ENCODE data around the gene NAA38.

NAA38 gene

GRCh38 chr17:7852919-7853690, 4.3 kb downstream of the NAA38 start:
- DNase-seq (ENCODE audit: low read depth), result no peak

DNA sequence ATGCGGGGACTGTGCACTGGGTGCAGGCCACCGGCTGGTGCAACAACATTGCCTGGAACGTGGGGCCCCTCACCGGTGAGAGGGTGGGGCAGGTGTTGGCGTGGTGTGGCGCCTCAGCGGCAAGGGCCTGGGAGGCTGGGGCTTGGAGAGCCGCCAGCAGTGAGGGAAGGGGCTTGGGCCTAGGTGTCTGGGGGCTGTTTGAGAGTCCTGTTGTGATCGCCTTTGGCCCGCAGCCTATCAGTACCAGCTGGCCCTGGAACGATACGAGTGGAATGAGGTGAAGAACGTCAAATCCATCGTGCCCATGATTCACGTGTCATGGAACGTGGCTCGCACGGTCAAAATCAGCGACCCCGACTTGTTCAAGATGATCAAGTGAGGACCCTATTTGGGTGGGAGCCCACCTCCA, 5.1 kb downstream of the NAA38 start:
- DNase-seq (ENCODE audit: low read depth), result no peak

GRCh38 chr17:7851438-7852261, 5.7 kb downstream of the NAA38 start:
- DNase-seq (ENCODE audit: low read depth), result peak; percentile 90

- no peak for DNase-seq (ENCODE audit: low read depth)
These were observed 6.5 kb downstream of the NAA38 start for GRCh38 chr17:7850701-7851437.

- DNase-seq (ENCODE audit: low read depth), result no peak
These were observed 7.4 kb downstream of the NAA38 start for GRCh38 chr17:7849751-7850504.

DNA sequence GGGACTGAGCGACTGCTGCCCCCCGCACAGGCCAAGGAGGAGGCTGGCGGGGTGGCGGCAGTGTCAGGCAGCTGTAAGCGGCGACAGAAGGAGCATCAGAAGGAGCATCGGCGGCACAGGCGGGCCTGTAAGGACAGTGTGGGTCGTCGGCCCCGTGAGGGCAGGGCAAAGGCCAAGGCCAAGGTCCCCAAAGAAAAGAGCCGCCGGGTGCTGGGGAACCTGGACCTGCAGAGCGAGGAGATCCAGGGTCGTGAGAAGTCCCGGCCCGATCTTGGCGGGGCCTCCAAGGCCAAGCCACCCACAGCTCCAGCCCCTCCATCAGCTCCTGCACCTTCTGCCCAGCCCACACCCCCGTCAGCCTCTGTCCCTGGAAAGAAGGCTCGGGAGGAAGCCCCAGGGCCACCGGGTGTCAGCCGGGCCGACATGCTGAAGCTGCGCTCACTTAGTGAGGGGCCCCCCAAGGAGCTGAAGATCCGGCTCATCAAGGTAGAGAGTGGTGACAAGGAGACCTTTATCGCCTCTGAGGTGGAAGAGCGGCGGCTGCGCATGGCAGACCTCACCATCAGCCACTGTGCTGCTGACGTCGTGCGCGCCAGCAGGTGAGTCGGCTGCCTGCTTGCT, 8.1 kb downstream of the NAA38 start:
- no peak for DNase-seq (ENCODE audit: low read depth)

DNA sequence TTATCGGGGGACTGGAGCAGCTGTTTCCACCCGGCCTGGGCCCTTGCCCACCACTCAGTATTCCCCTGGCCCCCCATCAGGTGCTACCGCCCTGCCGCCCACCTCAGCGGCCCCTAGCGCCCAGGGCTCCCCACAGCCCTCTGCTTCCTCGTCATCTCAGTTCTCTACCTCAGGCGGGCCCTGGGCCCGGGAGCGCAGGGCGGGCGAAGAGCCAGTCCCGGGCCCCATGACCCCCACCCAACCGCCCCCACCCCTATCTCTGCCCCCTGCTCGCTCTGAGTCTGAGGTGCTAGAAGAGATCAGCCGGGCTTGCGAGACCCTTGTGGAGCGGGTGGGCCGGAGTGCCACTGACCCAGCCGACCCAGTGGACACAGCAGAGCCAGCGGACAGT, 8.6 kb downstream of the NAA38 start:
- DNase-seq (ENCODE audit: low read depth), result no peak

GRCh38 chr17:7848131-7848579, 9.2 kb downstream of the NAA38 start:
- DNase-seq (ENCODE audit: low read depth), result no peak

DNA sequence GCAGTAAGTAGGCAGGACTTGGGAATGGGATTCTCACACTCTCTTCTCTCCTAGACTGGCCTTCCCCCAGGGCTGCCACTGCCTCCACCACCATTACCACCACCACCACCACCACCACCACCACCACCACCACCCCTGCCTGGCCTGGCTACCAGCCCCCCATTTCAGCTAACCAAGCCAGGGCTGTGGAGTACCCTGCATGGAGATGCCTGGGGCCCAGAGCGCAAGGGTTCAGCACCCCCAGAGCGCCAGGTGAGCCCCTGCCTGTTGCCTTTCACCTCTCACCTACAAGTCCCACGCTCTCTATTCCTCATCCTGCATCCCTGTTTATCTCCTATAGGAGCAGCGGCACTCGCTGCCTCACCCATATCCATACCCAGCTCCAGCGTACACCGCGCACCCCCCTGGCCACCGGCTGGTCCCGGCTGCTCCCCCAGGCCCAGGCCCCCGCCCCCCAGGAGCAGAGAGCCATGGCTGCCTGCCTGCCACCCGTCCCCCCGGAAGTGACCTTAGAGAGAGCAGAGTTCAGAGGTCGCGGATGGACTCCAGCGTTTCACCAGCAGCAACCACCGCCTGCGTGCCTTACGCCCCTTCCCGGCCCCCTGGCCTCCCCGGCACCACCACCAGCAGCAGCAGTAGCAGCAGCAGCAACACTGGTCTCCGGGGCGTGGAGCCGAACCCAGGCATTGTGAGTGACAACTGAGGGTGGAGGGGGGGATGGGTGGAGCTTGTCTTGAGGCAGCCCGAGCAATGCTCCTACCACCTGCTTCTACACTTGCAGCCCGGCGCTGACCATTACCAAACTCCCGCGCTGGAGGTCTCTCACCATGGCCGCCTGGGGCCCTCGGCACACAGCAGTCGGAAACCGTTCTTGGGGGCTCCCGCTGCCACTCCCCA, 10.3 kb downstream of the NAA38 start:
- no peak for DNase-seq (ENCODE audit: low read depth)

DNA sequence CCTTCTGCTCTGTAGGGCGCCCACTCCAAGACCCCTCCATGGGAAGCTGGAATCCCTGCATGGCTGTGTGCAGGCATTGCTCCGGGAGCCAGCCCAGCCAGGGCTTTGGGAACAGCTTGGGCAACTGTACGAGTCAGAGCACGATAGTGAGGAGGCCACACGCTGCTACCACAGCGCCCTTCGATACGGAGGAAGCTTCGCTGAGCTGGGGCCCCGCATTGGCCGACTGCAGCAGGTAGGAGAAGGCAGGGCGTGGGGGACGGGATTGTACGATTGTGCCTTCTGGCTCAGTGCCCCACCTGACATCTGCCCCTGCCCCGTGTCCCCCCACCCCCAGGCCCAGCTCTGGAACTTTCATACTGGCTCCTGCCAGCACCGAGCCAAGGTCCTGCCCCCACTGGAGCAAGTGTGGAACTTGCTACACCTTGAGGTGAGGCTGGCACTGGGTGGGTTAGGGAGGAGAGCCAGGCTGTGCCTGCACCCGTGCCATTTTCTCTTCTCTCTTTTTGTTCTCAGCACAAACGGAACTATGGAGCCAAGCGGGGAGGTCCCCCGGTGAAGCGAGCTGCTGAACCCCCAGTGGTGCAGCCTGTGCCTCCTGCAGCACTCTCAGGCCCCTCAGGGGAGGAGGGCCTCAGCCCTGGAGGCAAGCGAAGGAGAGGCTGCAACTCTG, 11.2 kb downstream of the NAA38 start:
- DNase-seq (ENCODE audit: low read depth), result no peak

- no peak for DNase-seq (ENCODE audit: low read depth)
These were observed 11.8 kb downstream of the NAA38 start for GRCh38 chr17:7845359-7846062.

GRCh38 chr17:7844292-7845154, 12.8 kb downstream of the NAA38 start:
- DNase-seq (ENCODE audit: low read depth), result peak; percentile 77

DNA sequence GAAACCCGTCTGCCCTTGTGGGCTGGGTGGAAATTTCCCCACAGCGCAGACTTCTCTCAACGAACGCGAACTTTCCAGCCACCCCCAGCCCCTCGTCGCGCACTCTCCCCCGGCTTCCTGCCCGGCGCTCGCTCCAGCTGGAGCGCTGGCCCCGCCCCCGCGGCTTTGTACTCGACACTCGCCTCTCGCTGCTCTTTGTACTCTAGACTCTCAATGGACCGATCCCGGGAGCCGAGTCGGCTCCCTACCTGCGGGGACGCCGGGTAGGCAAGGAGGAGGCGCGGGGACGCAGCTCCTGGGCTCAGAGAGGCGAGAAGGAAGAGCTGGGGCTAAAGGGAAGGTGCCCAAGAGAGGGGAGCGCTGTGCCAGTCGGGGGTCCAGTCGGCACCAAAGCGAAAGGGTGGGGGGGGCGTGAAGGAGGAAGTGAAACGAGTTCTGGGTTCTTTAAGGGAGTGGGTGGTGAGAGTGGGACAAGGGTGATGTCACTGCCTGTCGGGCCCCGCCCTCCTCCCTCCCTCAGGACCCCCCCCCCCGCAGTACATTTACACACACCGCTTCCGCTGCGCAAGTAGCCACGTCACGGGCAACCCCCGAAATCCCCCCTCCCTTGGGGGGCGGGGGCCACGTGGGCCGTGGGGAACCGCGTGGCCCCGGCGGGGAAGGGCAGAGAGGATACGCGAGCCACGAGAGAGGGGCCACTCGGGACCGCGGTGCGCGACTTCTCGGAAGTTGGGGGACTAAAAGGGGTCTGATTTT, 13.6 kb downstream of the NAA38 start:
- DNase-seq (ENCODE audit: low read depth), result peak; percentile 90

DNA sequence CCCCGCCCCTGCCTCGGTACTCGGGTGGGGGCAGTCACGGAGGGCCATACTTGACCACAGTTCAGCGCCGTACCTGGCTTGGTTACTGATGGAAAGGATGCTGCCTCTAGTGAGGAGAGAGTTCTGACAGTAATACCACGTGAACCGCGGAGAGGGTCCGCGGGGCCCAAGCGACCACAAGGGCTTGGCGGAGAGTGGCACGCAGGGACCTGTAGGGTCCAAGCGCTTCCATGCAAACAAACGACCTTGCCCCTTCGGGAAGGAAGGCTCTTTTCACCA, 14.2 kb downstream of the NAA38 start:
- DNase-seq (ENCODE audit: low read depth), result no peak

DNA sequence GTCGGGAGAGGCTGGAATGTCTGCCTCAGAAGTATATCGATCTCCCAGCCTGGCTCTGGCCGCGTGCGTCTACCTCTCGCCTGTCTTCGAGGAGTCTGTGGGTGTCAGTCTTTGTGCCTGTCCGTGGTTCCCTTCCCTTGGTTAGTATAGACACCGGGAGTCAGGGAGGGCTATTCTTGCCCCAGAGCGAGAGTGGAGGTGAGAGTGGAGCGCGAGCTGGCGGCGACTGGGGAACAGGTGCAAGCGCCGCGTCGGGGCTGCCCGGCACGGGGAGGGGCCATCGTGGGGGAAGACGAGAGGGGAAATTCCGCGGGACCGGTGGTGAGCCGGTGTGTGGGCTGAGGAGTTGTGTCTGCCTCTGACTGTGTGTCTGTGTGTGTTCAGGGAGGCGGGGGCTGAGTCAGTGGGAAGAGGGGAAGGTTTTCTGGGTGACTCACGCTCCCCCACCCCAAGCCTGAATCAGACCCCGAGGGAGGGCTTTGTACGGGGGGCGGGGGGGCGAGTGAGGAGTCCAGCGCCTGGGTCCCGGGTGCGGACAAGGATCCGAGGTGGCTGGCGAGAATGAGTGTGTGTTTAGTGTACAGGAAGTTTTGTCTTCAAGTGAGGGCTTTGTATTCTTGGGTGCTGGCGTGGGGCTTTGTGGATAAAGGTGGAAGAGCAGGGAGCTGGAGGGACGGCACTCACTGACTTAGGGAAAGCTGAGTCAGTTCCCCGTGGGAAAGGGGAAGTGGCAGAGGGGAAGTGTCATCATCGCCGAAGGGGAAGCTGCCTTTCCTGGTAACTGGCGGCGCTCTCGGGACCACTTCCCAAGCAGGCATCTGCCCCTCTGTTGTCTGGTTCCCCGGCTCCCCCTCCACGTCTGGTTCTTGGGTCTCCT, 14.7 kb downstream of the NAA38 start:
- DNase-seq (ENCODE audit: low read depth), result peak; percentile 99

DNA sequence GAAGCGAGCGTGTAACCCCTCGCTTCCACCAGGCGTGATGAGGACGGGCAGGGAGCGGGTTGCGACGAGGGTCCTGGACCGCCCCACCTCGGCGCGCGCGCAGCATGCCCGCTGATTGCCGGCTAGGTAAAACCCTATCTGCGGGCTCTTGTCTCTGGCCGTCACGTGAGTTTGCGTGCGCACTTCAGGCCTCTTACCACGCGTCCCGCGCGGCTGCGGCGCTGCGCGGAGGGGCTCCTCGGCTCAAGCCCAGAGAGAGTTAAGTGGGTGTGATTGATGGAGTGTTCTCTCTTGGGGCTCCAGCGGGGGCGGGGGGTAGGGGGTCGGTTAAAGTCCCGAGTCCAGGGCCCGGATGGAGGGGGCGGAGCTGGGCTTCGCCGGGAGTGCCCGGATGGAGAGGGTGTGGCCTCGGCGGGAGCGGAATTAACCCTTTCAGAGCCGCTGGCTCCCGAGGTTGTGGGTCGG, 15.4 kb downstream of the NAA38 start:
- peak; percentile 81 for DNase-seq (ENCODE audit: low read depth)
